ENCODE results near the gene ST6GALNAC5.

DNA sequence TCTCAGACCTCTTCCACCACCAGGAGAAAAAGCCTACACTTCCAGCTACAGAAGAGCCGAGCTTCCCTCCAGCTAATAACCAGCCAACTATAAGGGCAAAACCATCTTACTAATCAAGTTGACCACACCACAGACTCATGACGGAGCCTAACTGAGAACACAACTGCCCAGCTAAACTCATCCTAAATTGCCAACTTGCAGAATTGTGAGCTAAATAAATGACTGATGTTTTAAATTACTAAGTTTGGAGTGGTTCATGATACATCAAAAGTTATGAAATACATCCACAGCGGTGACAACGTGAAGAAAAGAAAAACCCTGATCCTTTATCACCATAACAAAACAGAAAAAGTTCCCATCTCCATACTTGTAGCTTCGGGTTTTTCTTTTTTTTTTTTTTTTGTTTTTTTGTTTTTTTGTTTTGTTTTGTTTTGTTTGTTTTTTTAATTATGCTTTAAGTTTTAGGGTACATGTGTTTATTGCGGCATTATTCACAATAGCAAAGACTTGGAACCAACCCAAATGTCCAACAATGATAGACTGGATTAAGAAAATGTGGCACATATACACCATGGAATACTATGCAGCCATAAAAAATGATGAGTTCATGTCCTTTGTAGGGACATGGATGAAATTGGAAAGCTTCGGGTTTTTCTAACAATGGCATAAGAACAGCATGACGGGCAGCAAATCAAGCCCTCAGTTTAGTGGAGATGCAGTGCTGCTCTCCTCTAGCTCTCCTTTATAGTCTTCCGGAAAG is 229.4 kb downstream of the ST6GALNAC5 start:
- TF ChIP-seq ZFX (IDR thresholded peaks at IDR 0.05; ENCODE audit: borderline replicate concordance) (no peak), CTCF (IDR thresholded peaks at IDR 0.05) (no peak)
